ENCODE results near the gene RIBC2. TPM values are rescaled to one million over a fixed set of nuclear protein-coding genes. Genes with fewer than 3 reads are reported as not detected.

Gene RIBC2
- total and polyA plus RNA-seq, 2 of the 4 experiments (the other 2 are of a cell fraction), result 0.29 to 0.36 TPM

- no peak for TF ChIP-seq MXI1 (IDR thresholded peaks at IDR 0.05; ENCODE audit: borderline replicate concordance, low read depth, low read length)
Observed at GRCh38 chr22:45475851-45476514, 62.5 kb downstream of the RIBC2 start (continued).

GRCh38 chr22:45476814-45477213, 63.3 kb downstream of the RIBC2 start:
- Histone ChIP-seq H3K4me1 (ENCODE audit: control insufficient read depth, insufficient read depth, low read length) (peaks cover 22% of the 10 kb centered on the region), H4K91ac (ENCODE audit: insufficient read depth, low read depth, low read length) (peak overlapping the region; percentile 93), H3K79me1 (ENCODE audit: low read depth in 1 of 2, low read length in 2 of 2) (no peaks in the 10 kb centered on the region), H3K18ac (ENCODE audit: low read depth, low read length) (peak overlapping the region; percentile 4; the same call in 1 of the 2 replicates), H2BK5ac (ENCODE audit: low read depth, low read length, poor library complexity, severe bottlenecking) (no peak overlapping the region), H3K23ac (ENCODE audit: low read depth, low read length) (peak overlapping the region; percentile 64; the same call in 1 of the 2 replicates), H2AFZ (replicated peaks; ENCODE audit: low read length, poor library complexity) (no peak overlapping the region), H3K36me3 (ENCODE audit: control insufficient read depth, insufficient read depth, low read length) (no peaks in the 10 kb centered on the region), H4K5ac (ENCODE audit: low read depth, low read length) (peak overlapping the region; percentile 17; the same call in 1 of the 2 replicates), H3K4me2 (ENCODE audit: low read depth, low read length) (no peak overlapping the region), H2BK20ac (ENCODE audit: low read depth, low read length) (peak overlapping the region; percentile 98), H4K8ac (ENCODE audit: low read depth in 2 of 2, low read length in 2 of 2) (peak overlapping the region; percentile 69 to 77; a peak in 3 of 4 replicates), H3K4ac (ENCODE audit: low read depth, low read length) (peak overlapping the region; percentile 96), H2BK120ac (ENCODE audit: low read depth, low read length) (peak overlapping the region; percentile 97), H3K14ac (replicated peaks; ENCODE audit: low read depth, low read length) (0 out of 2 replicates have a peak overlapping the region, but pooled peaks have one; percentile 80), H3K27ac (ENCODE audit: insufficient read depth, low read length) (peak overlapping the region; percentile 0; the same call in 1 of the 2 replicates), H4K20me1 (ENCODE audit: insufficient read depth, low read length) (no peaks in the 10 kb centered on the region), H3K9me3 (ENCODE audit: control insufficient read depth, insufficient read depth, low read length) (peaks cover 3% of the 10 kb centered on the region; the same call in 1 of the 2 replicates), H2AK5ac (ENCODE audit: low read depth, low read length) (peak overlapping the region; percentile 98; the same call in 1 of the 2 replicates), H3K27me3 (ENCODE audit: control insufficient read depth, insufficient read depth, low read length) (no peaks in the 10 kb centered on the region), H2AK9ac (replicated peaks; ENCODE audit: low read depth, low read length, poor library complexity) (peak overlapping the region; percentile 57), H3K56ac (ENCODE audit: extremely low read depth, insufficient read depth, low read length) (0 out of 2 replicates have a peak overlapping the region, but pooled peaks have one; percentile 0), H3K9me1 (ENCODE audit: insufficient read depth, low read length) (peaks cover 14% of the 10 kb centered on the region), H3K9ac (ENCODE audit: low read depth, low read length) (no peak overlapping the region), H3K4me3 (ENCODE audit: insufficient read depth, low read depth, low read length) (no peak overlapping the region), H2BK15ac (ENCODE audit: low read depth, low read length) (peak overlapping the region; percentile 87; the same call in 2 of the 3 replicates)
- no peak for DNase-seq
- CTCF ChIA-PET, result interaction anchor here (0.6 kb wide), 1 partner anchor 153 kb away, joined by 3 read pairs; no protein-coding TSS in a partner anchor
- WGBS, 2 experiments (ENCODE audit: extremely low coverage in 2 of 2, insufficient read length in 1 of 2), result 90% methylated on average over 2 of the region's 6 CpGs; no CpG with 5 or more reads in 1 of the 2 experiments
- ATAC-seq (ENCODE audit: low read depth), result no peak
- dilution Hi-C loops (cut with HindIII; ENCODE audit: low sequenced_read_pairs, unreplicated experiment), result no loop called here
- no TSS peak for BruUV-seq (replicated peaks)
- in situ Hi-C loops (cut with MboI; ENCODE audit: low sequenced_read_pairs), result no loop called here
- intact Hi-C loops (cut with micrococcal nuclease), result no loop called here
- POLR2A ChIA-PET (ENCODE audit: unreplicated experiment), result no interaction called here
- TF ChIP-seq RAD21 (IDR thresholded peaks at IDR 0.05; ENCODE audit: low read length) (no peak), CHD1 (IDR thresholded peaks at IDR 0.05; ENCODE audit: low read depth, low read length) (no peak), MXI1 (IDR thresholded peaks at IDR 0.05; ENCODE audit: borderline replicate concordance, low read depth, low read length) (no peak), POLR2A (IDR thresholded peaks at IDR 0.05; ENCODE audit: low read depth, low read length) (no peak), RFX5 (IDR thresholded peaks at IDR 0.05; ENCODE audit: low read depth, low read length) (no peak), CEBPB (IDR thresholded peaks at IDR 0.05; ENCODE audit: low read depth, low read length) (no peak), SMC3 (IDR thresholded peaks at IDR 0.05; ENCODE audit: low read depth, low read length) (no peak), NFE2L2 (IDR thresholded peaks at IDR 0.05; ENCODE audit: low read depth, low read length) (no peak), BHLHE40 (IDR thresholded peaks at IDR 0.05; ENCODE audit: low read depth, low read length) (no peak), USF2 (IDR thresholded peaks at IDR 0.05; ENCODE audit: low read depth, low read length) (no peak)
- TF ChIP-seq, protein P1, sequence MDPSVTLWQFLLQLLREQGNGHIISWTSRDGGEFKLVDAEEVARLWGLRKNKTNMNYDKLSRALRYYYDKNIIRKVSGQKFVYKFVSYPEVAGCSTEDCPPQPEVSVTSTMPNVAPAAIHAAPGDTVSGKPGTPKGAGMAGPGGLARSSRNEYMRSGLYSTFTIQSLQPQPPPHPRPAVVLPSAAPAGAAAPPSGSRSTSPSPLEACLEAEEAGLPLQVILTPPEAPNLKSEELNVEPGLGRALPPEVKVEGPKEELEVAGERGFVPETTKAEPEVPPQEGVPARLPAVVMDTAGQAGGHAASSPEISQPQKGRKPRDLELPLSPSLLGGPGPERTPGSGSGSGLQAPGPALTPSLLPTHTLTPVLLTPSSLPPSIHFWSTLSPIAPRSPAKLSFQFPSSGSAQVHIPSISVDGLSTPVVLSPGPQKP (IDR thresholded peaks at IDR 0.05; ENCODE audit: borderline replicate concordance, low read depth, low read length), result no peak
- TF ChIP-seq, protein P2, sequence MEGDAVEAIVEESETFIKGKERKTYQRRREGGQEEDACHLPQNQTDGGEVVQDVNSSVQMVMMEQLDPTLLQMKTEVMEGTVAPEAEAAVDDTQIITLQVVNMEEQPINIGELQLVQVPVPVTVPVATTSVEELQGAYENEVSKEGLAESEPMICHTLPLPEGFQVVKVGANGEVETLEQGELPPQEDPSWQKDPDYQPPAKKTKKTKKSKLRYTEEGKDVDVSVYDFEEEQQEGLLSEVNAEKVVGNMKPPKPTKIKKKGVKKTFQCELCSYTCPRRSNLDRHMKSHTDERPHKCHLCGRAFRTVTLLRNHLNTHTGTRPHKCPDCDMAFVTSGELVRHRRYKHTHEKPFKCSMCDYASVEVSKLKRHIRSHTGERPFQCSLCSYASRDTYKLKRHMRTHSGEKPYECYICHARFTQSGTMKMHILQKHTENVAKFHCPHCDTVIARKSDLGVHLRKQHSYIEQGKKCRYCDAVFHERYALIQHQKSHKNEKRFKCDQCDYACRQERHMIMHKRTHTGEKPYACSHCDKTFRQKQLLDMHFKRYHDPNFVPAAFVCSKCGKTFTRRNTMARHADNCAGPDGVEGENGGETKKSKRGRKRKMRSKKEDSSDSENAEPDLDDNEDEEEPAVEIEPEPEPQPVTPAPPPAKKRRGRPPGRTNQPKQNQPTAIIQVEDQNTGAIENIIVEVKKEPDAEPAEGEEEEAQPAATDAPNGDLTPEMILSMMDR (conservative IDR thresholded peaks at IDR 0.05; ENCODE audit: low read depth, low read length), result no peak

Measured in IMR-90 (cell line).